Ovary (tissue), 9 donors: ENCODE data around the gene NFKBIL1. TPM values are rescaled to one million over a fixed set of nuclear protein-coding genes. Genes with fewer than 3 reads are reported as not detected.

Experiments used
- DNase-seq, 5 donors: peaks; one replicate each; pipeline ENCODE4 v3.0.0-alpha.2; 2019 to 2020
- H3K27ac ChIP-seq, 2 donors: fragments of 200-600 bp; one replicate each; pipeline versions ENCODE4 v1.5.1 to v1.8.0; 2019 to 2022
- H3K27me3 ChIP-seq: fragments of 200-600 bp; one replicate; pipeline ENCODE4 v1.8.0; 2022
- H3K36me3 ChIP-seq: fragments of 200-600 bp; sonication (generic); one replicate; pipeline ENCODE4 v1.5.1; 2019
- H3K4me1 ChIP-seq: one replicate; pipeline ENCODE4 v1.8.1; 2013; ENCODE audit warnings: mild to moderate bottlenecking, moderate library complexity; ENCODE audit not compliant: insufficient read depth
- H3K4me3 ChIP-seq: fragments of 200-600 bp; sonication (generic); one replicate; pipeline ENCODE4 v1.5.1; 2017
- H3K9me3 ChIP-seq, 2 donors: fragments of 200-600 bp in 1 of 2; sonication (generic) in 1 of 2; one replicate each; pipeline versions ENCODE4 v1.5.1 to v1.8.1; 2013 to 2019; ENCODE audit warnings: mild to moderate bottlenecking in 1 of 2, moderate library complexity in 1 of 2
- CTCF ChIP-seq, 3 donors: fragments of 450-650 bp in 2 of 3; fragments of 200-600 bp in 1 of 3; IDR thresholded peaks; one replicate each; pipeline versions ENCODE4 v1.5.1 to v1.8.0; 2016 to 2022; ENCODE audit warnings: antibody characterized with exemption in 3 of 3, mild to moderate bottlenecking in 1 of 3
- EP300 ChIP-seq: sonication (generic); formaldehyde crosslinking; IDR thresholded peaks from one replicate; pipeline ENCODE4 v1.6.1; 2017; ENCODE audit warnings: antibody characterized with exemption
- POLR2A ChIP-seq: fragments of 450-650 bp; IDR thresholded peaks from one replicate; pipeline ENCODE4 v1.6.1; 2017; ENCODE audit warnings: antibody characterized with exemption, mild to moderate bottlenecking, moderate library complexity
- WGBS, 3 donors: extraction: QIAGEN DNeasy Blood & Tissue Kit in 1 of 3; methylation state at CpG; one replicate each; pipeline versions ENCODE4 v1.1.5 to v1.1.7; 2013 to 2017; 5-methylcytosine and 5-hydroxymethylcytosine counted together
- intact Hi-C, 4 donors: fragments of 100-400 bp; cut with DNase I; formaldehyde crosslinking; loops; one replicate each; pipeline versions ENCODE4 v1.11.0 to v1.15.1; 2022 to 2023
- polyA plus RNA-seq, 2 donors: library from polyadenylated mRNA; stranded (reverse); fragments of 200-250 nt in 1 of 2; fragments of 350-450 nt in 1 of 2; fragmentation: Illumina TruSeq in 1 of 2; extraction: RNeasy Lipid Tissue Mini Kit (QIAGEN cat#74804) in 1 of 2; gene quantifications; one replicate each; pipeline ENCODE4 v1.2.3, GENCODE V29; 2013 to 2014
- total RNA-seq, 7 donors: library from RNA; depleted of rRNA in 2 of 7; stranded (reverse); fragments of >200 nt in 2 of 7; fragmentation: NEBNext Ultra II Directional in 3 of 7; extraction: Animal tissue kit (Norgen Biotek cat#: 25700) in 3 of 7; gene quantifications; one replicate each; pipeline versions ENCODE4 v1.1.0 to v1.2.4, GENCODE V29; 2016 to 2023
- donor health status: DM: no; HTN: no; CAD: no; lungs with moderate emphysema.
- donor health status: DM: no; HTN: no; CAD: no.
- donor health status: Bipolar disorder and iron deficiency.
- donor health status: DM: yes; HTN: yes; CAD: no.
- donor health status: DM: no; HTN: no; CAD: no.
- donor health status: DM: yes; HTN: yes; CAD: no.

Gene NFKBIL1
- total and polyA plus RNA-seq, 9 donors: 8.2 to 46.0 (median 27.5) TPM

GRCh38 chr6:31528307-31528777, 19.1 kb upstream of the NFKBIL1 start:
- WGBS, 3 donors: 40 to 78% (median 50%) methylated on average over 4 of the region's 4 CpGs

GRCh38 chr6:31528821-31529328, 18.5 kb upstream of the NFKBIL1 start, which contains the start of gene MCCD1:
MCCD1 (plus strand) TSS chr6:31528962; CDS start chr6:31529015, 53 bp downstream.
- H3K4me1 ChIP-seq: peaks cover 3% of the 10 kb centered on the region
- 53 to 61% (median 59%) methylated on average over 7 of the region's 7 CpGs for WGBS, 3 donors
- no peaks in the 10 kb centered on the region for H3K27me3 ChIP-seq
- intact Hi-C loops: no loop called here
- TF ChIP-seq CTCF (IDR thresholded peaks at IDR 0.05) (no peak), EP300 (no peak), POLR2A (no peak)
- H3K9me3 ChIP-seq: no peaks in the 10 kb centered on the region
- no peaks in the 10 kb centered on the region for H3K36me3 ChIP-seq
- H3K27ac ChIP-seq: no peak within 1 kb of the TSS
- DNase-seq: no peak
- H3K4me3 ChIP-seq: no peak within 1 kb of the TSS

More at GRCh38 chr6:31528307-31528777, 19.1 kb upstream of the NFKBIL1 start:
- intact Hi-C loops: no loop called here
- Histone ChIP-seq H3K4me3 (no peak overlapping the region), H3K4me1 (peaks cover 3% of the 10 kb centered on the region), H3K27ac (no peak overlapping the region), H3K36me3 (no peaks in the 10 kb centered on the region), H3K27me3 (no peaks in the 10 kb centered on the region), H3K9me3 (no peaks in the 10 kb centered on the region)
- TF ChIP-seq CTCF (IDR thresholded peaks at IDR 0.05) (no peak), POLR2A (no peak), EP300 (no peak)
- no peak for DNase-seq

- Histone ChIP-seq H3K27me3 (no peaks in the 10 kb centered on the region), H3K36me3 (no peaks in the 10 kb centered on the region), H3K9me3 (no peaks in the 10 kb centered on the region), H3K4me3 (no peak overlapping the region), H3K4me1 (peaks cover 3% of the 10 kb centered on the region), H3K27ac (no peak overlapping the region)
- DNase-seq: no peak
- intact Hi-C loops: no loop called here
- TF ChIP-seq CTCF (IDR thresholded peaks at IDR 0.05): no peak
- 28 to 41% (median 30%) methylated on average over 12 of the region's 12 CpGs for WGBS, 3 donors
Observed at GRCh38 chr6:31529329-31530150, 17.9 kb upstream of the NFKBIL1 start.

- Histone ChIP-seq H3K36me3 (no peaks in the 10 kb centered on the region), H3K9me3 (no peaks in the 10 kb centered on the region)
Observed at GRCh38 chr6:31530659-31531058, 16.7 kb upstream of the NFKBIL1 start.

More at GRCh38 chr6:31530659-31531058, 16.7 kb upstream of the NFKBIL1 start:
- DNase-seq: no peak
- Histone ChIP-seq H3K27me3 (no peaks in the 10 kb centered on the region), H3K27ac (no peak overlapping the region), H3K4me3 (no peak overlapping the region), H3K4me1 (peaks cover 3% of the 10 kb centered on the region)
- intact Hi-C loops: no loop called here
- TF ChIP-seq EP300: no peak
- TF ChIP-seq CTCF (IDR thresholded peaks at IDR 0.05): no peak
- TF ChIP-seq POLR2A: no peak
- 54 to 57% (median 55%) methylated on average over 6 of the region's 6 CpGs for WGBS, 3 donors
